MM.1S (cell line): ENCODE results near the gene PAPSS1.

Experiments used
- CTCF ChIP-seq: fragments of 300-600 bp; sonication (generic); IDR thresholded peaks from 2 replicates; pipeline ENCODE4 v1.5.1; 2016; ENCODE audit warnings: antibody characterized with exemption, low read length, mixed read lengths
- EZH2 ChIP-seq: fragments of 300-600 bp; sonication (generic); optimal IDR thresholded peaks from 2 replicates; pipeline ENCODE3; 2017; ENCODE audit warnings: low read depth, mild to moderate bottlenecking, antibody characterized with exemption, low read length, mixed read lengths

GRCh38 chr4:107572281-107572680 lies 147.8 kb downstream of the PAPSS1 start:
- TF ChIP-seq CTCF, result no peak
- no peak for TF ChIP-seq EZH2
